Measurements from ENCODE around the gene ANKRD40CL. TPM values are rescaled to one million over a fixed set of nuclear protein-coding genes. Genes with fewer than 3 reads are reported as not detected.

Gene ANKRD40CL
- total and polyA plus RNA-seq, 9 of the 15 experiments (the other 6 are each of a cell fraction or from before 2014, with no cell fraction given) = not detected

DNA sequence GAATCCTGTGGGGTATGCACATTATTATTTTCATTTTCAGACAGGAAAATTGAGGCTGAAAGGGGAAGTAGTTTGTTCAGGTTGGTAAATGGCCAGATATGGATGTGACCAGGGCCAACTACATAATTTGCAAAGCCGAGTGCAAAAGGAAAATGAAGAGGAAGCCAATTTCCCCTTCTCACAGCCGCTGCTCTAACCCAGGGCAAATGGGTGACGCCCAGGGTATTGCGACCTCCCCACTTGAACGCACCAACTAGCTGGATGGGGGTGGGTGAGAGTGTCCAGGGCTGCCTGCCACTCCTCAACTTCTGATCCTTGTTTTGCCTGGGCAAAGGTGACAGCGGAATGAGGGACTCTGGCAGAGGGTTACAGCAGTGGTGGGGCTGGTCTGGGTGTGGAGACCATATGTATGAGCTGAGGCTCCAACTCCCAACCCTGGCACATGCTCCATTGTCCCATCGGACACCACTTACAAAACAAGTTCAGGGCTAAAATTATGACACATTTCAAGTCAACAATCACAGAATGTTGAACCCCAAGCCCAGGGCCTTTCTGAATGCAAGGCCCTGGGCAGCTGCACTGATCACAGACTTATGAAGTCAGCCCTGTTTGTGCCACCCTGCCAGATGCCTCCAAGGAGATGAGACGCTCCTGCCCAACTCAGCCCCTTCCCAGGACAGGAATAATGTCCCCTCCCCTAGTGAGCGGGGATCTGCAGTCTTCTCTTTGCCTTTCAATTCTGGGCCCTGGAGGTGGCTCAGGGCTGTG, 1.7 kb downstream of the ANKRD40CL start:
- WGBS (ENCODE audit: insufficient coverage, low coverage, missing lambda C conversion rate) = 56% methylated on average over 7 of the region's 9 CpGs
- no peak for FAIRE-seq

More for the DNA sequence above, 1.7 kb downstream of the ANKRD40CL start:
- Histone ChIP-seq H2AFZ (ENCODE audit: low read depth, low read length) (peak overlapping the region; percentile 67; the same call in 1 of the 2 replicates), H3K9me3 (replicated peaks; ENCODE audit: control insufficient read depth, insufficient read depth, low read depth, low read length) (no peaks in the 10 kb centered on the region), H3K4me1 (replicated peaks in 1 of 2; ENCODE audit: control insufficient read depth in 2 of 2, insufficient read depth in 2 of 2, low read length in 2 of 2) (peaks cover 5 to 8% of the 10 kb centered on the region in 2 experiments; a peak in 3 of 5 replicates), H4K20me1 (replicated peaks; ENCODE audit: control insufficient read depth, insufficient read depth, low read length) (no peaks in the 10 kb centered on the region), H3K27ac (ENCODE audit: extremely low read depth, low read depth, low read length) (no peak overlapping the region), H3K4me3 (no peak overlapping the region), H3K4me2 (ENCODE audit: insufficient read depth, low read length) (no peak overlapping the region), H3K9ac (ENCODE audit: insufficient read depth in 1 of 2, low read depth in 2 of 2, low read length in 2 of 2) (peak overlapping the region in 1 of 2 experiments; percentile 63; a peak in 1 of 4 replicates), H3K36me3 (ENCODE audit: control insufficient read depth, insufficient read depth, low read length) (no peaks in the 10 kb centered on the region), H3K9me1 (ENCODE audit: control insufficient read depth, insufficient read depth, low read length) (no peaks in the 10 kb centered on the region), H3K27me3 (ENCODE audit: control insufficient read depth in 2 of 2, insufficient read depth in 2 of 2, low read length in 2 of 2) (no peaks in the 10 kb centered on the region), H3K79me2 (ENCODE audit: control insufficient read depth, insufficient read depth, low read length) (no peaks in the 10 kb centered on the region)
- TF ChIP-seq RBM17 (IDR thresholded peaks at IDR 0.05; ENCODE audit: borderline replicate concordance, low read depth, low read length) (no peak), HMG20A (CRISPR knock-in tag; conservative IDR thresholded peaks at IDR 0.05) (no peak), ZNF23 (CRISPR knock-in tag; IDR thresholded peaks at IDR 0.05) (no peak)
- TF ChIP-seq, protein P1, sequence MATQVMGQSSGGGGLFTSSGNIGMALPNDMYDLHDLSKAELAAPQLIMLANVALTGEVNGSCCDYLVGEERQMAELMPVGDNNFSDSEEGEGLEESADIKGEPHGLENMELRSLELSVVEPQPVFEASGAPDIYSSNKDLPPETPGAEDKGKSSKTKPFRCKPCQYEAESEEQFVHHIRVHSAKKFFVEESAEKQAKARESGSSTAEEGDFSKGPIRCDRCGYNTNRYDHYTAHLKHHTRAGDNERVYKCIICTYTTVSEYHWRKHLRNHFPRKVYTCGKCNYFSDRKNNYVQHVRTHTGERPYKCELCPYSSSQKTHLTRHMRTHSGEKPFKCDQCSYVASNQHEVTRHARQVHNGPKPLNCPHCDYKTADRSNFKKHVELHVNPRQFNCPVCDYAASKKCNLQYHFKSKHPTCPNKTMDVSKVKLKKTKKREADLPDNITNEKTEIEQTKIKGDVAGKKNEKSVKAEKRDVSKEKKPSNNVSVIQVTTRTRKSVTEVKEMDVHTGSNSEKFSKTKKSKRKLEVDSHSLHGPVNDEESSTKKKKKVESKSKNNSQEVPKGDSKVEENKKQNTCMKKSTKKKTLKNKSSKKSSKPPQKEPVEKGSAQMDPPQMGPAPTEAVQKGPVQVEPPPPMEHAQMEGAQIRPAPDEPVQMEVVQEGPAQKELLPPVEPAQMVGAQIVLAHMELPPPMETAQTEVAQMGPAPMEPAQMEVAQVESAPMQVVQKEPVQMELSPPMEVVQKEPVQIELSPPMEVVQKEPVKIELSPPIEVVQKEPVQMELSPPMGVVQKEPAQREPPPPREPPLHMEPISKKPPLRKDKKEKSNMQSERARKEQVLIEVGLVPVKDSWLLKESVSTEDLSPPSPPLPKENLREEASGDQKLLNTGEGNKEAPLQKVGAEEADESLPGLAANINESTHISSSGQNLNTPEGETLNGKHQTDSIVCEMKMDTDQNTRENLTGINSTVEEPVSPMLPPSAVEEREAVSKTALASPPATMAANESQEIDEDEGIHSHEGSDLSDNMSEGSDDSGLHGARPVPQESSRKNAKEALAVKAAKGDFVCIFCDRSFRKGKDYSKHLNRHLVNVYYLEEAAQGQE (IDR thresholded peaks at IDR 0.05; ENCODE audit: borderline replicate concordance) = no peak
- TF ChIP-seq, protein P1 (CRISPR knock-in tag; IDR thresholded peaks at IDR 0.05; ENCODE audit: low read depth) = no peak
- ChIA-PET CTCF (ENCODE audit: low intra/inter-chr PET ratio) (no interaction called here), POLR2A (interaction anchor here (0.9 kb wide), 1 partner anchor 11 kb away, joined by 4 read pairs; no protein-coding TSS in a partner anchor)
- intact Hi-C loops (cut with micrococcal nuclease) = no loop called here
- DNase-seq (ENCODE audit: extremely low read depth in 1 of 4, low spot score in 3 of 4) (no peak), ATAC-seq (no peak)
- BruUV-seq (replicated peaks) = no TSS peak
- in situ Hi-C loops (cut with MboI) = no loop called here

Data from K562 (cell line).